Measurements from ENCODE around the gene NFE2L2.
"Not testable (repeated sequence)": the region's sequence is repeated elsewhere in the genome, so short reads cannot be mapped to it uniquely, and the experiment has no call there.

DNA sequence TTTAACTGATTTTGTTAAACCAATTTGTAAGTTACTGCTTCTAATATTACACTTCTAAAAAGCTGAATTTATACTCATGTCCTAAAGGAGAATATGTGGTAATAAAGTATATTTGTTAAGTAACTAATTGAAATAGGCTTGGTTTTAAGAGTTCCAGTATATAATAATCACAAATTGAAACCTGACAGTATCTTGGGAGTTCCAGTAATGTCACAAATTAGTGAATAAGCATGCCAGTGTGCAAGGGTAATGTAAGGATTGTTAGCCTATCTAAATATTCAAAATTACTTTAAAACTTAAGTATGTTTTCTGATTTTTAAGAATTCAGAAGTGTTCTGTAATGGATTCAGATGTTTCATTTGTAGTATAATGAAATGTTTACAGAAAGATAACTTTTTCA lies 41.1 kb downstream of the NFE2L2 start:
- TF ChIP-seq, protein P1, sequence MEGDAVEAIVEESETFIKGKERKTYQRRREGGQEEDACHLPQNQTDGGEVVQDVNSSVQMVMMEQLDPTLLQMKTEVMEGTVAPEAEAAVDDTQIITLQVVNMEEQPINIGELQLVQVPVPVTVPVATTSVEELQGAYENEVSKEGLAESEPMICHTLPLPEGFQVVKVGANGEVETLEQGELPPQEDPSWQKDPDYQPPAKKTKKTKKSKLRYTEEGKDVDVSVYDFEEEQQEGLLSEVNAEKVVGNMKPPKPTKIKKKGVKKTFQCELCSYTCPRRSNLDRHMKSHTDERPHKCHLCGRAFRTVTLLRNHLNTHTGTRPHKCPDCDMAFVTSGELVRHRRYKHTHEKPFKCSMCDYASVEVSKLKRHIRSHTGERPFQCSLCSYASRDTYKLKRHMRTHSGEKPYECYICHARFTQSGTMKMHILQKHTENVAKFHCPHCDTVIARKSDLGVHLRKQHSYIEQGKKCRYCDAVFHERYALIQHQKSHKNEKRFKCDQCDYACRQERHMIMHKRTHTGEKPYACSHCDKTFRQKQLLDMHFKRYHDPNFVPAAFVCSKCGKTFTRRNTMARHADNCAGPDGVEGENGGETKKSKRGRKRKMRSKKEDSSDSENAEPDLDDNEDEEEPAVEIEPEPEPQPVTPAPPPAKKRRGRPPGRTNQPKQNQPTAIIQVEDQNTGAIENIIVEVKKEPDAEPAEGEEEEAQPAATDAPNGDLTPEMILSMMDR (optimal IDR thresholded peaks at IDR 0.05 in 1 of 3, IDR thresholded peaks at IDR 0.05 in 1 of 3, conservative IDR thresholded peaks at IDR 0.05 in 1 of 3; ENCODE audit: extremely low read depth in 1 of 3, insufficient read depth in 2 of 3, low read length in 3 of 3): not testable (repeated sequence)
- not testable (repeated sequence) for TF ChIP-seq EZH2 (IDR thresholded peaks at IDR 0.05; ENCODE audit: low read length)
